MM.1S (cell line): Measurements from ENCODE around the gene P2RY12.

Experiments used
- DNase-seq: peaks from one replicate; pipeline ENCODE4 v3.0.0-alpha.2; 2015
- H2AFZ ChIP-seq: fragments of 300-600 bp; sonication (generic); 2 replicates; pipeline ENCODE4 v1.6.0; 2016; ENCODE audit warnings: antibody characterized with exemption, low read length
- H3F3A ChIP-seq: fragments of 300-600 bp; sonication (generic); 2 replicates; pipeline ENCODE4 v1.6.1; 2016; ENCODE audit warnings: mild to moderate bottlenecking, antibody characterized with exemption, low read length, moderate library complexity, mixed read lengths; ENCODE audit not compliant: insufficient read depth
- H3K27ac ChIP-seq: fragments of 300-600 bp; sonication (generic); 2 replicates; pipeline ENCODE4 v1.5.1; 2016; ENCODE audit warnings: mild to moderate bottlenecking, low read length
- H3K27me3 ChIP-seq: fragments of 300-600 bp; sonication (generic); replicated peaks from 2 replicates; pipeline ENCODE4 v1.6.0; 2016; ENCODE audit warnings: low read length; ENCODE audit not compliant: insufficient read depth
- H3K36me3 ChIP-seq: fragments of 300-600 bp; sonication (generic); replicated peaks from 2 replicates; pipeline ENCODE4 v1.6.1; 2016; ENCODE audit warnings: mild to moderate bottlenecking, low read length, mixed read lengths; ENCODE audit not compliant: insufficient read depth
- H3K4me1 ChIP-seq: fragments of 300-600 bp; sonication (generic); 2 replicates; pipeline ENCODE4 v1.6.1; 2016; ENCODE audit warnings: low read length, mixed read lengths
- H3K4me2 ChIP-seq: fragments of 300-600 bp; sonication (generic); 2 replicates; pipeline ENCODE4 v1.6.0; 2016; ENCODE audit warnings: low read depth, low read length
- H3K4me3 ChIP-seq: fragments of 300-600 bp; sonication (generic); 2 replicates; pipeline ENCODE4 v1.5.1; 2016; ENCODE audit warnings: low read length, mixed read lengths
- H3K79me2 ChIP-seq: fragments of 300-600 bp; sonication (generic); 2 replicates; pipeline ENCODE4 v1.6.1; 2016; ENCODE audit warnings: mixed run types, low read length, mixed read lengths
- H3K9ac ChIP-seq: fragments of 300-600 bp; sonication (generic); 2 replicates; pipeline ENCODE4 v1.6.1; 2016; ENCODE audit warnings: low read length, mixed read lengths
- H3K9me2 ChIP-seq: fragments of 300-600 bp; sonication (generic); replicated peaks from 2 replicates; pipeline ENCODE4 v1.6.1; 2016; ENCODE audit warnings: mild to moderate bottlenecking, low read length, mixed read lengths; ENCODE audit not compliant: insufficient read depth
- H3K9me3 ChIP-seq: fragments of 300-600 bp; sonication (generic); replicated peaks from 2 replicates; pipeline ENCODE4 v1.6.1; 2016; ENCODE audit warnings: mild to moderate bottlenecking, low read length, mixed read lengths; ENCODE audit not compliant: insufficient read depth
- H4K20me1 ChIP-seq: fragments of 300-600 bp; sonication (generic); 2 replicates; pipeline ENCODE4 v1.6.1; 2016; ENCODE audit warnings: mild to moderate bottlenecking, low read length, moderate library complexity, mixed read lengths; ENCODE audit not compliant: insufficient read depth
- EZH2 ChIP-seq: fragments of 300-600 bp; sonication (generic); optimal IDR thresholded peaks from 2 replicates; pipeline ENCODE3; 2017; ENCODE audit warnings: low read depth, mild to moderate bottlenecking, antibody characterized with exemption, low read length, mixed read lengths
- EZH2phosphoT487 ChIP-seq: fragments of 300-600 bp; sonication (generic); IDR thresholded peaks from 2 replicates; pipeline ENCODE4 v1.6.1; 2018; ENCODE audit warnings: antibody characterized with exemption, low read length
- TF ChIP-seq, protein P1 (sequence below): fragments of 300-600 bp; sonication (generic); IDR thresholded peaks from 2 replicates; pipeline ENCODE4 v1.5.1; 2016; ENCODE audit warnings: antibody characterized with exemption, low read length, mixed read lengths

The P2RY12 gene

DNA sequence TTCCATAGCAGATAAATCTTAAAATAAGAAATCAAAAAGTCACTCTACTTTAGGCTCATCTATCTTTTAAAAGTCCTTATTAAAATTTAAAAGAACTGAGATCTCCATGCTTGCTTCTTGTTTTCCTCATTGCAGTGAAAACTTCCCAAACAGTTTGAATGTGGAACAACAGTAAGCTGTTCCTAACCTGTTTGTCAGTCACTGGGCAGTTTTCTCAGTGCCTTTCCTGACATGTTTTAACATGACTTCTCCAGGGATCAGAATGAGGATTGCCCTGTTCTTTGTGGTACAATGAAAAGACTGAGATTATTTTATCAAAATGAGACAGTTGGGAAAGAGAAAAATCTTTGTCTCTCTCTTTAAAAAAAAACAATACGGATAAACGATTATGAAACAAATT lies 68.7 kb downstream of the P2RY12 start:
- Histone ChIP-seq H3F3A (no peaks in the 10 kb centered on the region), H3K4me1 (no peaks in the 10 kb centered on the region), H3K27ac (no peak overlapping the region), H3K36me3 (no peaks in the 10 kb centered on the region), H3K4me3 (no peak overlapping the region), H4K20me1 (no peaks in the 10 kb centered on the region), H3K27me3 (no peaks in the 10 kb centered on the region), H3K9ac (no peak overlapping the region), H3K9me2 (no peaks in the 10 kb centered on the region), H3K4me2 (no peak overlapping the region), H3K79me2 (no peaks in the 10 kb centered on the region), H3K9me3 (no peaks in the 10 kb centered on the region), H2AFZ (no peak overlapping the region)
- DNase-seq, result no peak
- no peak for TF ChIP-seq EZH2
- TF ChIP-seq EZH2phosphoT487, result no peak
- TF ChIP-seq, protein P1, sequence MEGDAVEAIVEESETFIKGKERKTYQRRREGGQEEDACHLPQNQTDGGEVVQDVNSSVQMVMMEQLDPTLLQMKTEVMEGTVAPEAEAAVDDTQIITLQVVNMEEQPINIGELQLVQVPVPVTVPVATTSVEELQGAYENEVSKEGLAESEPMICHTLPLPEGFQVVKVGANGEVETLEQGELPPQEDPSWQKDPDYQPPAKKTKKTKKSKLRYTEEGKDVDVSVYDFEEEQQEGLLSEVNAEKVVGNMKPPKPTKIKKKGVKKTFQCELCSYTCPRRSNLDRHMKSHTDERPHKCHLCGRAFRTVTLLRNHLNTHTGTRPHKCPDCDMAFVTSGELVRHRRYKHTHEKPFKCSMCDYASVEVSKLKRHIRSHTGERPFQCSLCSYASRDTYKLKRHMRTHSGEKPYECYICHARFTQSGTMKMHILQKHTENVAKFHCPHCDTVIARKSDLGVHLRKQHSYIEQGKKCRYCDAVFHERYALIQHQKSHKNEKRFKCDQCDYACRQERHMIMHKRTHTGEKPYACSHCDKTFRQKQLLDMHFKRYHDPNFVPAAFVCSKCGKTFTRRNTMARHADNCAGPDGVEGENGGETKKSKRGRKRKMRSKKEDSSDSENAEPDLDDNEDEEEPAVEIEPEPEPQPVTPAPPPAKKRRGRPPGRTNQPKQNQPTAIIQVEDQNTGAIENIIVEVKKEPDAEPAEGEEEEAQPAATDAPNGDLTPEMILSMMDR, result no peak

DNA sequence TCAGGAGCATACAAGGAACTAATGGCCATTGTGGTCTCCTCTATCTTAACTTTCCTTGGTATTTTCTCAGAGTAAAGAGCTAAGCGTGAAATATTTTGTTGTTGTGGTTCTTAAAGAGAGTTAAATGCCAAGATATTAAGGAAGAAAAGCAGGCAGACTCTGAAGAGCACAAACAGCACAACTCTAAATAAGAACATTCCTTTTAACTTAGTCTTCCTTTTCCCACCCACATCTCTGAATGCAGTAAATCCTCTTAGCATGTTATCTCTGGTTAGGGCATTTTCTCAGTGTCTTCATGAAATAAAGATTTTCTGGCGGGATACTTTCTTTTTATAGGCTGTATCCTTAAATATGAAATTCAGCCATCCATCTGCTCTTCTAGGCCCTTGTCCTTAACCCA lies 69.4 kb downstream of the P2RY12 start:
- Histone ChIP-seq H3K4me2 (no peak overlapping the region), H3K27ac (no peak overlapping the region), H3K79me2 (no peaks in the 10 kb centered on the region), H3K36me3 (no peaks in the 10 kb centered on the region), H3K27me3 (no peaks in the 10 kb centered on the region), H3F3A (no peaks in the 10 kb centered on the region), H3K9me3 (no peaks in the 10 kb centered on the region), H3K4me1 (no peaks in the 10 kb centered on the region), H2AFZ (no peak overlapping the region), H3K9ac (no peak overlapping the region), H3K4me3 (no peak overlapping the region), H3K9me2 (no peaks in the 10 kb centered on the region), H4K20me1 (no peaks in the 10 kb centered on the region)
- no peak for DNase-seq
- TF ChIP-seq EZH2phosphoT487 (no peak), EZH2 (no peak)
- TF ChIP-seq, protein P1, result no peak

- Histone ChIP-seq H3K27ac (no peak overlapping the region), H3K4me1 (no peaks in the 10 kb centered on the region), H3K27me3 (no peaks in the 10 kb centered on the region), H3K4me3 (no peak overlapping the region), H3K9me2 (no peaks in the 10 kb centered on the region), H3K36me3 (no peaks in the 10 kb centered on the region), H3F3A (no peaks in the 10 kb centered on the region), H4K20me1 (no peaks in the 10 kb centered on the region), H3K4me2 (no peak overlapping the region), H3K9ac (no peak overlapping the region), H2AFZ (no peak overlapping the region), H3K79me2 (no peaks in the 10 kb centered on the region), H3K9me3 (no peaks in the 10 kb centered on the region)
- no peak for DNase-seq
- TF ChIP-seq EZH2 (no peak), EZH2phosphoT487 (no peak)
- TF ChIP-seq, protein P1, result no peak
Observed at GRCh38 chr3:151314593-151314992, 70.0 kb downstream of the P2RY12 start.

DNA sequence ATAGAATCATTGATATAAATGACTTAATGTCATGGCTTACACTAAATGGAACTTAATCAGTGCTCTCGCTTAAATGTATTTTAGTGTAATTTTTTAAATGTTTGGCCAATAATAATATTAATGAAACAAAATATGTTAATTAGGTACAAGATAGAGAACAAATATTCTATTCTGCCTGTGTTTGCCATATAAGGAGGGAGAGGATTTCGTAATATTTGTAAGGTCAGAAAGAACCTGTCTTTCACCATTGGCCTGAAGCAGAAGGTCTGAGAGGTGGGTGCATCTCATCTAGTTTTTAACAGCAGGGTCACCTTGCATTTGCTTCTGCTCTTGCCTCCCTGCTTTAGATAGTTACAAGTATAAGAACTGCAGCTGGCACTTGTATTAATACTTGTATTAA lies 70.4 kb downstream of the P2RY12 start:
- H3K4me2 ChIP-seq, result no peak overlapping the region
- no peak for DNase-seq
- no peak overlapping the region for H3K9ac ChIP-seq
- no peak overlapping the region for H3K4me3 ChIP-seq
- H2AFZ ChIP-seq, result no peak overlapping the region
- H3F3A ChIP-seq, result no peaks in the 10 kb centered on the region
- no peak overlapping the region for H3K27ac ChIP-seq
- H4K20me1 ChIP-seq, result no peaks in the 10 kb centered on the region
- no peaks in the 10 kb centered on the region for H3K9me3 ChIP-seq
- H3K27me3 ChIP-seq, result no peaks in the 10 kb centered on the region
- H3K36me3 ChIP-seq, result no peaks in the 10 kb centered on the region
- no peaks in the 10 kb centered on the region for H3K4me1 ChIP-seq
- no peaks in the 10 kb centered on the region for H3K9me2 ChIP-seq
- TF ChIP-seq, protein P1, result no peak
- TF ChIP-seq EZH2 (no peak), EZH2phosphoT487 (no peak)
- no peaks in the 10 kb centered on the region for H3K79me2 ChIP-seq
